Spleen (tissue), 11 donors: ENCODE results near the gene CAPN9. TPM values are rescaled to one million over a fixed set of nuclear protein-coding genes. Genes with fewer than 3 reads are reported as not detected.

Source experiments
- DNase-seq: peaks from one replicate; pipeline ENCODE4 v3.0.0-alpha.2; 2020
- H3K27ac ChIP-seq, 8 donors: fragments of 200-600 bp; sonication (generic) in 7 of 8; 1 replicate in 4 of 8; 2 replicates in 4 of 8; pipeline versions ENCODE4 v1.5.0 to v1.8.0; 2016 to 2021; ENCODE audit warnings: inconsistent platforms in 4 of 8, mild to moderate bottlenecking in 4 of 8, moderate library complexity in 1 of 8
- H3K27me3 ChIP-seq, 7 donors: fragments of 200-600 bp; sonication (generic) in 6 of 7; replicated peaks in 1 of 7; 1 replicate in 4 of 7; 2 replicates in 3 of 7; pipeline versions ENCODE4 v1.5.0 to v1.8.0; 2016 to 2021; ENCODE audit warnings: inconsistent platforms in 3 of 7, mild to moderate bottlenecking in 1 of 7
- H3K36me3 ChIP-seq, 6 donors: fragments of 200-600 bp; sonication (generic) in 5 of 6; 1 replicate in 4 of 6; 2 replicates in 2 of 6; pipeline versions ENCODE4 v1.5.0 to v1.8.0; 2016 to 2021; ENCODE audit warnings: inconsistent platforms in 2 of 6
- H3K4me1 ChIP-seq, 6 donors: fragments of 200-600 bp; sonication (generic) in 5 of 6; 1 replicate in 3 of 6; 2 replicates in 3 of 6; pipeline versions ENCODE4 v1.5.0 to v1.8.0; 2016 to 2021; ENCODE audit warnings: inconsistent platforms in 3 of 6
- H3K4me3 ChIP-seq, 8 donors: fragments of 200-600 bp; sonication (generic) in 7 of 8; 1 replicate in 4 of 8; 2 replicates in 4 of 8; pipeline versions ENCODE4 v1.5.0 to v1.8.0; 2016 to 2021; ENCODE audit warnings: inconsistent platforms in 4 of 8, mild to moderate bottlenecking in 4 of 8, moderate library complexity in 2 of 8
- H3K9me3 ChIP-seq, 8 donors: fragments of 200-600 bp; sonication (generic) in 7 of 8; 1 replicate in 4 of 8; 2 replicates in 4 of 8; pipeline versions ENCODE4 v1.5.0 to v1.8.0; 2016 to 2021; ENCODE audit warnings: inconsistent platforms in 4 of 8
- POLR2A ChIP-seq, 3 donors: fragments of 450-650 bp; IDR thresholded peaks; one replicate each; pipeline ENCODE4 v1.5.1; 2017; ENCODE audit warnings: antibody characterized with exemption in 3 of 3, mild to moderate bottlenecking in 1 of 3
- POLR2AphosphoS5 ChIP-seq, 3 donors: sonication (generic); formaldehyde crosslinking; IDR thresholded peaks; one replicate each; pipeline ENCODE4 v1.5.1; 2017; ENCODE audit warnings: antibody characterized with exemption in 3 of 3
- WGBS, 5 donors: extraction: QIAGEN DNeasy Blood & Tissue Kit in 3 of 5; methylation state at CpG; one replicate each; pipeline versions ENCODE4 v1.1.5 to v1.1.7; 2013 to 2018; 5-methylcytosine and 5-hydroxymethylcytosine counted together
- intact Hi-C: fragments of 100-400 bp; cut with DNase I; formaldehyde crosslinking; loops from one replicate; pipeline ENCODE4 v1.15.0; 2023; ENCODE audit warnings: low total_unique reads
- polyA plus RNA-seq, 3 donors: library from polyadenylated mRNA; stranded (reverse); fragments of 200-250 nt; gene quantifications; one replicate each; pipeline ENCODE4 v1.2.1, GENCODE V29; 2013
- small RNA-seq, 4 donors: library from RNA; depleted of rRNA; stranded (forward); fragments of <200 nt; gene quantifications; one replicate each; pipeline ENCODE3, GENCODE V24; 2016
- total RNA-seq, 7 donors: library from RNA; depleted of rRNA in 3 of 7; stranded (reverse); fragments of >200 nt in 3 of 7; fragmentation: NEBNext Ultra II Directional in 4 of 7; extraction: Animal tissue kit (Norgen Biotek cat#: 25700) in 4 of 7; gene quantifications; one replicate each; pipeline versions ENCODE4 v1.1.0 to v1.2.1, GENCODE V29; 2016 to 2021
- TF ChIP-seq, protein P1 (sequence below), 11 experiments: fragments of 200-600 bp in 7 of 11; fragments of 450-650 bp in 4 of 11; sonication (generic) in 4 of 11; IDR thresholded peaks in 8 of 11; conservative IDR thresholded peaks in 3 of 11; 1 replicate in 7 of 11; 2 replicates in 4 of 11; pipeline versions ENCODE4 v1.4.0 to v1.8.0; 2016 to 2021; ENCODE audit warnings: antibody characterized with exemption in 11 of 11, inconsistent platforms in 4 of 11, mild to moderate bottlenecking in 1 of 11
- donor health status: healthy with polysubstance abuse.
- donor health status: DM: no; HTN: no; CAD: no; lungs with moderate emphysema.
- donor health status: DM: no; HTN: no; CAD: no.
- donor health status: Bipolar disorder and iron deficiency.
- donor health status: healthy.
- donor health status: DM: no; HTN: no; CAD: no.
- donor health status: DM: yes; HTN: yes; CAD: no.

Gene CAPN9
- total and polyA plus RNA-seq, 10 donors, result 0.05 TPM; not detected in 9

DNA sequence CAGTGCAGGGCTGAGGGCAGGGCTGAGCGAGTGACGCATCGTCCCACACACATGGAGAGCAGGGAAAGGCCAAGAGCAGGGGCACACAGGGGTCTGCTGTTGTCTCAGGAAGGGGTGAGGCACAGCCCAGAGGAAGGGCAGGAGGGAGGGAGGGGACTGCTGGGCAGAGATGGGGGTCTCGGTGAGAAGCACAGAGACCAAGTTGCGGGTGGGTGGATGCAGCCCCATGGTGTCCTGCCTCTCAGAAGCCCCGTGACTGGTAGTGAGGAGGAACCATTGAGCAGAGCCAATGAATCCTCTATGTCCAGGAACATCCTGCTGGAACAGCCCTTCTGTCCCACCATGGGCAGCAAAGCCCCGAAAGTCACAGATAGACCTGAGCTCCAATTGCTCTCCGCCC, 103.4 kb downstream of the CAPN9 start:
- peaks cover 0 to 29% (median 0%) of the 10 kb centered on the region in 6 donors for H3K36me3 ChIP-seq
- H3K4me3 ChIP-seq, result no peak overlapping the region
- peaks cover 0 to 6% (median 0%) of the 10 kb centered on the region in 8 donors for H3K9me3 ChIP-seq
- peaks cover 0 to 23% (median 6%) of the 10 kb centered on the region in 6 donors for H3K4me1 ChIP-seq
- WGBS, 5 donors, result 70 to 94% (median 87%) methylated on average over 8 of the region's 8 CpGs
- TF ChIP-seq POLR2A (IDR thresholded peaks at IDR 0.05), result no peak
- TF ChIP-seq, protein P1, sequence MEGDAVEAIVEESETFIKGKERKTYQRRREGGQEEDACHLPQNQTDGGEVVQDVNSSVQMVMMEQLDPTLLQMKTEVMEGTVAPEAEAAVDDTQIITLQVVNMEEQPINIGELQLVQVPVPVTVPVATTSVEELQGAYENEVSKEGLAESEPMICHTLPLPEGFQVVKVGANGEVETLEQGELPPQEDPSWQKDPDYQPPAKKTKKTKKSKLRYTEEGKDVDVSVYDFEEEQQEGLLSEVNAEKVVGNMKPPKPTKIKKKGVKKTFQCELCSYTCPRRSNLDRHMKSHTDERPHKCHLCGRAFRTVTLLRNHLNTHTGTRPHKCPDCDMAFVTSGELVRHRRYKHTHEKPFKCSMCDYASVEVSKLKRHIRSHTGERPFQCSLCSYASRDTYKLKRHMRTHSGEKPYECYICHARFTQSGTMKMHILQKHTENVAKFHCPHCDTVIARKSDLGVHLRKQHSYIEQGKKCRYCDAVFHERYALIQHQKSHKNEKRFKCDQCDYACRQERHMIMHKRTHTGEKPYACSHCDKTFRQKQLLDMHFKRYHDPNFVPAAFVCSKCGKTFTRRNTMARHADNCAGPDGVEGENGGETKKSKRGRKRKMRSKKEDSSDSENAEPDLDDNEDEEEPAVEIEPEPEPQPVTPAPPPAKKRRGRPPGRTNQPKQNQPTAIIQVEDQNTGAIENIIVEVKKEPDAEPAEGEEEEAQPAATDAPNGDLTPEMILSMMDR (IDR thresholded peaks at IDR 0.05 in 8 of 11, conservative IDR thresholded peaks at IDR 0.05 in 3 of 11), result no peak
- no peak for TF ChIP-seq POLR2AphosphoS5 (IDR thresholded peaks at IDR 0.05)
- intact Hi-C loops, result no loop called here
- H3K27me3 ChIP-seq, result no peaks in the 10 kb centered on the region
- DNase-seq, result no peak
- H3K27ac ChIP-seq, result peak overlapping the region in 3 of 8 donors; percentile 23 to 51 (median 48)

DNA sequence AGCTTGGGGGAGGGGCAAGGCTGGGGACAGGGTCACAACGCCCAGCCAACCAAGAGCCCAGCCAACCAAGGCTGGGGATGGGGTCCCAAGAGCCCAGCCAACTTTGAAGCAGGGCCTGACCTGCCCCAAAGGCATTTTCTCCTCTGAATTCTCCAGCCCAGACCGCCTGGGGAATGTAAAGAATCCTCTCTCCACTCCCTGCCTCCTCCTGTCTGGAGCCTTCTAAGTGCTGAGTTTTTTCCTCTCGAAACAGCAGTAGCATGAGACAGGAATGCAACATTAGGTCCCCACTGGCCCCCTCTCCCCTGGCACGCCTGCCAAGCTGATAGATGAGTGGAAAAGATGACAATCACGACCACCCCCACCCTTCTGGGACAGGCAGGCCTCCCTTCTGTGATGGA, 104.1 kb downstream of the CAPN9 start:
- no peak for DNase-seq
- Histone ChIP-seq H3K4me1 (peaks cover 0 to 23% (median 5%) of the 10 kb centered on the region in 6 donors), H3K27ac (peak overlapping the region in 2 of 8 donors; percentile 48 to 51), H3K27me3 (no peaks in the 10 kb centered on the region), H3K4me3 (no peak overlapping the region), H3K9me3 (peaks cover 0 to 6% (median 0%) of the 10 kb centered on the region in 8 donors), H3K36me3 (peaks cover 0 to 29% (median 0%) of the 10 kb centered on the region in 6 donors)
- TF ChIP-seq POLR2A (IDR thresholded peaks at IDR 0.05), result no peak
- TF ChIP-seq, protein P1 (IDR thresholded peaks at IDR 0.05 in 8 of 11, conservative IDR thresholded peaks at IDR 0.05 in 3 of 11), result no peak
- 61 to 86% (median 77%) methylated on average over 5 of the region's 5 CpGs for WGBS, 5 donors
- intact Hi-C loops, result no loop called here

Small RNAs within 50 kb of the gene (small RNA-seq; reads per million reads assigned to genes)
- 0.07 to 0.55 (median 0.37) reads per million in 4 donors for gene RNA5SP79

Other genes starting within 250 kb of the CAPN9 start
- gene COG2, start 104.9 kb upstream of the CAPN9 start, total RNA-seq, result 10 to 100 TPM; 29.1 to 41.6 (median 31.9) TPM
- 10 to 100 TPM; 13.1 to 15.0 (median 13.6) TPM for gene COG2, start 104.9 kb upstream of the CAPN9 start, polyA plus RNA-seq
- under 1 TPM in 5 of 7 donors, not detected in 2; 0.13 to 0.26 (median 0.19) TPM for gene AGT, start 33.3 kb upstream of the CAPN9 start, total RNA-seq
- under 1 TPM; 0.06 to 0.17 (median 0.07) TPM for gene AGT, start 33.3 kb upstream of the CAPN9 start, polyA plus RNA-seq
- 10 to 100 TPM; 13.3 to 32.7 (median 21.3) TPM for gene C1orf198, start 121.1 kb downstream of the CAPN9 start, total RNA-seq
- 10 to 100 TPM in 1 of 3 donors, 1 to 10 TPM in 2; 5.0 to 11.4 (median 8.0) TPM for gene C1orf198, start 121.1 kb downstream of the CAPN9 start, polyA plus RNA-seq
- 10 to 100 TPM; 27.0 to 86.6 (median 41.2) TPM for gene TTC13, start 231.5 kb downstream of the CAPN9 start, total RNA-seq
- gene TTC13, start 231.5 kb downstream of the CAPN9 start, polyA plus RNA-seq, result 10 to 100 TPM; 16.2 to 29.5 (median 16.5) TPM
- gene ARV1, start 231.7 kb downstream of the CAPN9 start, total RNA-seq, result 10 to 100 TPM; 11.8 to 27.4 (median 18.0) TPM
- 10 to 100 TPM; 17.8 to 31.6 (median 19.5) TPM for gene ARV1, start 231.7 kb downstream of the CAPN9 start, polyA plus RNA-seq